Measurements from ENCODE around the gene DDX52. TPM values are rescaled to one million over a fixed set of nuclear protein-coding genes. Genes with fewer than 3 reads are reported as not detected.
A peak's percentile ranks its signal among the peaks of the same experiment; 100 is the strongest.

The DDX52 gene
- total RNA-seq, 1 donor from 2014 or later, result 48.7 TPM

- Mint-ChIP-seq H3K4me3 (no peak overlapping the region), H3K9me3 (no peaks in the 10 kb centered on the region), H3K27me3 (ENCODE audit: insufficient read depth) (no peaks in the 10 kb centered on the region), H3K27ac (peak overlapping the region; percentile 31), H3K4me1 (ENCODE audit: low read depth) (peaks cover 7% of the 10 kb centered on the region), H3K36me3 (ENCODE audit: low read depth) (peaks cover 45% of the 10 kb centered on the region)
- DNase-seq (ENCODE audit: low spot score), result no peak
- intact Hi-C loops (cut with micrococcal nuclease), result no loop called here
Measured at GRCh38 chr17:37564252-37564651, 79.0 kb downstream of the DDX52 start.

GRCh38 chr17:37562016-37562745 is 81.1 kb downstream of the DDX52 start:
- Mint-ChIP-seq H3K9me3 (no peaks in the 10 kb centered on the region), H3K4me3 (no peak overlapping the region), H3K4me1 (ENCODE audit: low read depth) (peaks cover 7% of the 10 kb centered on the region), H3K27ac (no peak overlapping the region), H3K36me3 (ENCODE audit: low read depth) (peaks cover 45% of the 10 kb centered on the region), H3K27me3 (ENCODE audit: insufficient read depth) (no peaks in the 10 kb centered on the region)
- DNase-seq (ENCODE audit: low spot score), result no peak
- intact Hi-C loops (cut with micrococcal nuclease), result no loop called here

Other genes starting within 250 kb of the DDX52 start
- gene ACACA, start 236.6 kb downstream of the DDX52 start, total RNA-seq, result 110 and 122 TPM in 2 replicates
- gene TADA2A, start 236.6 kb downstream of the DDX52 start, total RNA-seq, result 39.7 and 41.9 TPM in 2 replicates
- 21.4 and 22.3 TPM in 2 replicates for gene DUSP14, start 153.6 kb downstream of the DDX52 start, total RNA-seq
- gene SYNRG, start 34.0 kb downstream of the DDX52 start, total RNA-seq, result 51.3 and 51.4 TPM in 2 replicates
- gene HNF1B, start 101.6 kb upstream of the DDX52 start, total RNA-seq, result 3.2 and 3.6 TPM in 2 replicates

All from activated T-helper 1 cell treated with anti-CD3 and anti-CD28 coated beads, Interleukin-12 subunit alpha, Interleukin-12 subunit beta, Interleukin-2, Interleukin-4 antibody, amounts not matched to agents 30 ng/mL and 10 ng/mL and 1 ng/mL, durations not matched to agents 14 hours and 24 hours and 36 hours (primary cell).